Neural progenitor cell (in vitro differentiated cells): ENCODE measurements around the gene CYP4Z1. TPM values are rescaled to one million over a fixed set of nuclear protein-coding genes. Genes with fewer than 3 reads are reported as not detected.

Experiments used
- DNase-seq: peaks from one replicate; pipeline ENCODE4 v3.0.0-alpha.2; 2016; ENCODE audit warnings: low spot score
- H2AFZ ChIP-seq: fragments of 200-600 bp; sonication (generic); replicated peaks from 2 replicates; pipeline ENCODE4 v1.6.1; 2016; ENCODE audit warnings: antibody characterized with exemption
- H3F3A ChIP-seq: fragments of 200-600 bp; sonication (generic); 2 replicates; pipeline ENCODE4 v1.6.1; 2016; ENCODE audit warnings: antibody characterized with exemption, low read depth
- H3K27ac ChIP-seq: fragments of 200-600 bp; sonication (generic); 2 replicates; pipeline ENCODE4 v1.5.1; 2016; ENCODE audit warnings: mild to moderate bottlenecking
- H3K27me3 ChIP-seq: fragments of 200-600 bp; sonication (generic); 2 replicates; pipeline ENCODE4 v1.6.1; 2016; ENCODE audit warnings: mild to moderate bottlenecking, moderate library complexity
- H3K36me3 ChIP-seq: fragments of 200-600 bp; sonication (generic); 2 replicates; pipeline ENCODE4 v1.5.1; 2016
- H3K4me1 ChIP-seq: fragments of 200-600 bp; sonication (generic); 2 replicates; pipeline ENCODE4 v1.6.1; 2016; ENCODE audit warnings: mixed run types
- H3K4me2 ChIP-seq: fragments of 200-600 bp; sonication (generic); 2 replicates; pipeline ENCODE4 v1.6.1; 2016
- H3K4me3 ChIP-seq: fragments of 200-600 bp; sonication (generic); 2 replicates; pipeline ENCODE4 v1.5.1; 2016
- H3K79me2 ChIP-seq: fragments of 200-600 bp; sonication (generic); 2 replicates; pipeline ENCODE4 v1.6.1; 2016; ENCODE audit warnings: low read depth
- H3K9ac ChIP-seq: fragments of 200-600 bp; sonication (generic); 2 replicates; pipeline ENCODE4 v1.6.1; 2016
- H3K9me3 ChIP-seq: fragments of 200-600 bp; sonication (generic); 2 replicates; pipeline ENCODE4 v1.5.1; 2016; ENCODE audit warnings: low read depth
- H4K20me1 ChIP-seq: fragments of 200-600 bp; sonication (generic); 2 replicates; pipeline ENCODE4 v1.6.1; 2016; ENCODE audit warnings: low read depth
- H3K27ac Mint-ChIP-seq: 3 replicates; pipeline ENCODE4 v1.8.0; 2021; ENCODE audit warnings: mixed read lengths
- H3K27me3 Mint-ChIP-seq: 2 replicates; pipeline ENCODE4 v1.8.0; 2022; ENCODE audit warnings: low read depth, mild to moderate bottlenecking, inconsistent platforms, moderate library complexity, mixed read lengths; ENCODE audit not compliant: insufficient read depth
- H3K36me3 Mint-ChIP-seq: 3 replicates; pipeline ENCODE4 v1.8.0; 2021; ENCODE audit warnings: mixed read lengths
- H3K4me1 Mint-ChIP-seq: 3 replicates; pipeline ENCODE4 v1.8.0; 2021; ENCODE audit warnings: mixed read lengths
- H3K4me3 Mint-ChIP-seq: 3 replicates; pipeline ENCODE4 v1.8.0; 2021; ENCODE audit warnings: mild to moderate bottlenecking, moderate library complexity, mixed read lengths
- H3K9me3 Mint-ChIP-seq: 3 replicates; pipeline ENCODE4 v1.8.0; 2020; ENCODE audit warnings: mixed read lengths
- EZH2 ChIP-seq: fragments of 200-600 bp; sonication (generic); IDR thresholded peaks from 2 replicates; pipeline ENCODE4 v1.6.1; 2017; ENCODE audit warnings: antibody characterized with exemption, mild to moderate bottlenecking, moderate library complexity
- EZH2phosphoT487 ChIP-seq: fragments of 200-600 bp; sonication (generic); IDR thresholded peaks from 2 replicates; pipeline ENCODE4 v1.6.1; 2017; ENCODE audit warnings: antibody characterized with exemption
- total RNA-seq: library from RNA; depleted of rRNA; stranded (reverse); fragments of >200 nt; gene quantifications from 2 replicates; pipeline ENCODE4 v1.2.3, GENCODE V29; 2015; ENCODE audit warnings: low replicate concordance
- TF ChIP-seq, protein P1 (sequence below): fragments of 200-600 bp; sonication (generic); IDR thresholded peaks from 2 replicates; pipeline ENCODE4 v1.5.1; 2017; ENCODE audit warnings: antibody characterized with exemption, mild to moderate bottlenecking

CYP4Z1 gene
- total RNA-seq, 1 donor from 2014 or later: not detected

DNA sequence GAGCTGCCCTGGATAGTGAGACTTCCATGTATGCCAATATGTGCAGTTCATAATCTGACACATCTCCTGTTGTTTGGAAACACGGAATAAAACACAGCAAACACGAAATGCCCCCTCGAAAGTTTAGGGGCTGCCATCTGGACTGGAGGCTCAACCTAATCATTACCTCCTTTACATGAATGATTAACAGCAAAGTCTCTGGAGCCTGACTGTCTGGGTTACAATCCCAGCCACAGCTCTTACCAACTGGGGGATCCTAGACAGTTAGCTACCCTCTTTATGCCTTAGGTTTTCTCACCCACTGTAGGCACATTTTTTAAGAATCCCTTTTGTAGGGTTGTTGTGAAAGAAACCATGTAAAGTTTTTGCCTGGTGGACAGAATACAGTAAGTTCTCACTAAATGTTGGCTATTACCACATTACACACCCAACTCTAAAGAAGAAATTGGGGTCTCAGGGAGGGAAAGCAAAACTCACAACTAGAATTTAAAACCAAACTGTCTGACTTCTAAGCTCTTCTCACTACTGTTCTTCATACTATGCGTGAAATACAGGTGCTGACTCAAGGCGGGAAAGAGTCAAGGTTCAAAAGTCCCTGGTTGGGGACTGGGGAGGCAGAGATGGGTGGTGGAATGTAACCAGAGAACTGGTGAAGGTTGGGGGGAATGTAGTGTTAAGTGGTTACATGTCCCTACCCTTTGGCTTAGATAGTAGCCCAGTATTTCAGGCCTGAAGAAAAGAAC, 94.4 kb downstream of the CYP4Z1 start:
- no peak overlapping the region for H2AFZ ChIP-seq
- no peaks in the 10 kb centered on the region for H3K9me3 ChIP-seq
- H3K79me2 ChIP-seq: no peaks in the 10 kb centered on the region
- H3K4me1 ChIP-seq: no peaks in the 10 kb centered on the region
- no peaks in the 10 kb centered on the region for H3K27me3 ChIP-seq
- H3K4me2 ChIP-seq: no peak overlapping the region
- no peaks in the 10 kb centered on the region for H3K36me3 Mint-ChIP-seq
- no peak overlapping the region for H3K4me3 Mint-ChIP-seq
- H3K9ac ChIP-seq: no peak overlapping the region
- H3K27ac Mint-ChIP-seq: no peak overlapping the region
- peaks cover 4% of the 10 kb centered on the region for H3K9me3 Mint-ChIP-seq
- no peak overlapping the region for H3K4me3 ChIP-seq
- TF ChIP-seq, protein P1, sequence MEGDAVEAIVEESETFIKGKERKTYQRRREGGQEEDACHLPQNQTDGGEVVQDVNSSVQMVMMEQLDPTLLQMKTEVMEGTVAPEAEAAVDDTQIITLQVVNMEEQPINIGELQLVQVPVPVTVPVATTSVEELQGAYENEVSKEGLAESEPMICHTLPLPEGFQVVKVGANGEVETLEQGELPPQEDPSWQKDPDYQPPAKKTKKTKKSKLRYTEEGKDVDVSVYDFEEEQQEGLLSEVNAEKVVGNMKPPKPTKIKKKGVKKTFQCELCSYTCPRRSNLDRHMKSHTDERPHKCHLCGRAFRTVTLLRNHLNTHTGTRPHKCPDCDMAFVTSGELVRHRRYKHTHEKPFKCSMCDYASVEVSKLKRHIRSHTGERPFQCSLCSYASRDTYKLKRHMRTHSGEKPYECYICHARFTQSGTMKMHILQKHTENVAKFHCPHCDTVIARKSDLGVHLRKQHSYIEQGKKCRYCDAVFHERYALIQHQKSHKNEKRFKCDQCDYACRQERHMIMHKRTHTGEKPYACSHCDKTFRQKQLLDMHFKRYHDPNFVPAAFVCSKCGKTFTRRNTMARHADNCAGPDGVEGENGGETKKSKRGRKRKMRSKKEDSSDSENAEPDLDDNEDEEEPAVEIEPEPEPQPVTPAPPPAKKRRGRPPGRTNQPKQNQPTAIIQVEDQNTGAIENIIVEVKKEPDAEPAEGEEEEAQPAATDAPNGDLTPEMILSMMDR: no peak
- TF ChIP-seq EZH2phosphoT487 (no peak), EZH2 (no peak)
- H3K27ac ChIP-seq: no peak overlapping the region
- no peaks in the 10 kb centered on the region for H3K36me3 ChIP-seq
- H3K4me1 Mint-ChIP-seq: no peaks in the 10 kb centered on the region
- peaks cover 9% of the 10 kb centered on the region for H3K27me3 Mint-ChIP-seq
- H3F3A ChIP-seq: no peaks in the 10 kb centered on the region
- no peak for DNase-seq
- no peaks in the 10 kb centered on the region for H4K20me1 ChIP-seq

DNA sequence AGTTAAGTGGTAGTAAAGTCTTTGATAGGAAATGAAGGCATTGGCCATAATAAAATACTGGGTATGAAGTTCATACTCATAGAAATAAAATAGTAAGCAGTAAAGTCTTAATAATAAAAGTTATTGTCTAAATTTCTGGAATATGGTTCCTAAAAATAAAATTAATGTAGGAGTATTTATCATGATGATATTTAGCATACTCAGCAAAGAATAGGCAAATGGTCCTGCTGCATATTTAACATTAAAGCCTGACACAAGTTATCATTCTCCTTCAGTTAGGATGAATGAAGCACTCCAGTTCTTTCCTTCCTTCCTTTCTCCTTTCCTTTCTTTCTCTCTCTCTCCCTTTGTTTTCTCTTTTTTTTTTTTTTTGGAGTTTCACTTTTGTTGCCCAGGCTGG, 97.5 kb downstream of the CYP4Z1 start:
- H3K4me3 Mint-ChIP-seq: no peak overlapping the region
- Histone ChIP-seq H3K27ac (no peak overlapping the region), H3K36me3 (no peaks in the 10 kb centered on the region), H3F3A (no peaks in the 10 kb centered on the region), H3K4me2 (no peak overlapping the region), H2AFZ (no peak overlapping the region), H3K27me3 (no peaks in the 10 kb centered on the region), H3K9ac (no peak overlapping the region), H3K9me3 (no peaks in the 10 kb centered on the region), H3K4me1 (no peaks in the 10 kb centered on the region), H3K79me2 (no peaks in the 10 kb centered on the region), H4K20me1 (no peaks in the 10 kb centered on the region), H3K4me3 (no peak overlapping the region)
- no peaks in the 10 kb centered on the region for H3K4me1 Mint-ChIP-seq
- no peak for DNase-seq
- no peaks in the 10 kb centered on the region for H3K36me3 Mint-ChIP-seq
- no peak for TF ChIP-seq EZH2
- TF ChIP-seq, protein P1: no peak
- H3K9me3 Mint-ChIP-seq: peaks cover 4% of the 10 kb centered on the region
- no peak overlapping the region for H3K27ac Mint-ChIP-seq
- peaks cover 9% of the 10 kb centered on the region for H3K27me3 Mint-ChIP-seq

Other genes with a start within 250 kb of the CYP4Z1 start
- gene CYP4A11, start 125.8 kb upstream of the CYP4Z1 start, total RNA-seq: not detected in 2 replicates
- 0.17 and 0.19 TPM in 2 replicates for gene CYP4X1, start 43.6 kb upstream of the CYP4Z1 start, total RNA-seq
- gene CYP4A22, start 70.2 kb downstream of the CYP4Z1 start, total RNA-seq: not detected in 2 replicates
- gene PDZK1IP1, start 122.8 kb downstream of the CYP4Z1 start, total RNA-seq: not detected in 2 replicates
- gene TAL1, start 165.0 kb downstream of the CYP4Z1 start, total RNA-seq: not detected in 2 replicates
- 49.0 and 59.0 TPM in 2 replicates for gene STIL, start 246.9 kb downstream of the CYP4Z1 start, total RNA-seq